ENCODE measurements around the gene EML6. TPM values are rescaled to one million over a fixed set of nuclear protein-coding genes. Genes with fewer than 3 reads are reported as not detected.

Gene EML6
- polyA plus RNA-seq, 2 of the 4 experiments (the other 2 are of a cell fraction) = 1.4 to 1.5 TPM

GRCh38 chr2:54946220-54946805 lies 222.9 kb downstream of the EML6 start:
- Histone ChIP-seq H3K4me3 (no peak overlapping the region), H3K4me1 (no peaks in the 10 kb centered on the region), H3K4me2 (no peak overlapping the region), H3K27ac (peak overlapping the region in 1 of 2 experiments; percentile 21; a peak in 1 of 6 replicates), H3K9me3 (no peaks in the 10 kb centered on the region)
- no peak for ATAC-seq
- TF ChIP-seq ZSCAN20 (CRISPR knock-in tag; IDR thresholded peaks at IDR 0.05) (no peak), TFCP2L1 (CRISPR knock-in tag; IDR thresholded peaks at IDR 0.05) (no peak), MAZ (IDR thresholded peaks at IDR 0.05; ENCODE audit: borderline replicate concordance, low read depth, low read length) (no peak), ATOH8 (CRISPR knock-in tag; IDR thresholded peaks at IDR 0.05; ENCODE audit: low read depth) (no peak), JUN (IDR thresholded peaks at IDR 0.05) (no peak), GATA3 (IDR thresholded peaks at IDR 0.05; ENCODE audit: borderline replicate concordance) (no peak), REST (IDR thresholded peaks at IDR 0.05) (no peak), HEYL (CRISPR knock-in tag; IDR thresholded peaks at IDR 0.05) (no peak), EHF (CRISPR knock-in tag; IDR thresholded peaks at IDR 0.05) (no peak), RFX5 (IDR thresholded peaks at IDR 0.05) (no peak), KDM5A (IDR thresholded peaks at IDR 0.05) (no peak), MAFK (IDR thresholded peaks at IDR 0.05; ENCODE audit: partially characterized antibody) (no peak), ZNF302 (CRISPR knock-in tag; IDR thresholded peaks at IDR 0.05) (no peak), EP300 (IDR thresholded peaks at IDR 0.05) (no peak), FOXS1 (CRISPR knock-in tag; IDR thresholded peaks at IDR 0.05) (no peak), NR3C1 (IDR thresholded peaks at IDR 0.05) (no peak), CTCF (IDR thresholded peaks at IDR 0.05) (no peak)
- CTCF ChIA-PET = interaction anchor here (0.8 to 1.7 kb wide), 6 partner anchors 10 to 108 kb away, joined by 3 to 5 read pairs (median 3); no protein-coding TSS in a partner anchor
- no peak for FAIRE-seq
- POLR2A ChIA-PET = no interaction called here
- no peak for DNase-seq (ENCODE audit: low read depth in 1 of 2, low spot score in 1 of 2)
- 83% methylated on average over 9 of the region's 9 CpGs for WGBS (ENCODE audit: missing lambda C conversion rate)

GRCh38 chr2:54947136-54947535 lies 223.7 kb downstream of the EML6 start:
- WGBS (ENCODE audit: missing lambda C conversion rate) = 70% methylated on average over 11 of the region's 11 CpGs
- H3K27ac ChIP-seq = no peak overlapping the region
- FAIRE-seq (no peak), ATAC-seq (no peak), DNase-seq (ENCODE audit: low read depth in 1 of 2, low spot score in 1 of 2) (no peak)
- no peaks in the 10 kb centered on the region for H3K9me3 ChIP-seq
- CTCF ChIA-PET = interaction anchor here (1.7 kb wide), 1 partner anchor 14 kb away, joined by 5 read pairs; no protein-coding TSS in a partner anchor
- H3K4me3 ChIP-seq = no peak overlapping the region
- H3K4me1 ChIP-seq = no peaks in the 10 kb centered on the region; the same call in 2 of the 3 replicates
- no peak for TF ChIP-seq HES2 (IDR thresholded peaks at IDR 0.05)
- TF ChIP-seq PBX3 (IDR thresholded peaks at IDR 0.05) = no peak
- no peak for TF ChIP-seq EHF (CRISPR knock-in tag; IDR thresholded peaks at IDR 0.05)
- H3K4me2 ChIP-seq = no peak overlapping the region
- POLR2A ChIA-PET = no interaction called here

Data from A549 (cell line).